GM04503 (cell line): Measurements from ENCODE around the gene PCBP1.
"Not testable (repeated sequence)": the region's sequence is repeated elsewhere in the genome, so short reads cannot be mapped to it uniquely, and the experiment has no call there.

Source experiments
- DNase-seq: peaks from one replicate; pipeline ENCODE4 v3.0.0-alpha.2; 2012; ENCODE audit warnings: low read depth

The PCBP1 gene

GRCh38 chr2:70125498-70125898 lies 38.2 kb downstream of the PCBP1 start:
- no peak for DNase-seq

- DNase-seq: no peak
Observed at GRCh38 chr2:70126413-70126812, 39.1 kb downstream of the PCBP1 start.

GRCh38 chr2:70128005-70128404 lies 40.7 kb downstream of the PCBP1 start:
- DNase-seq: no peak

- not testable (repeated sequence) for DNase-seq
Observed at GRCh38 chr2:70131344-70132143, 44.3 kb downstream of the PCBP1 start.

- no peak for DNase-seq
Observed at GRCh38 chr2:70132244-70133126, 45.2 kb downstream of the PCBP1 start.

GRCh38 chr2:70133127-70133452 lies 45.8 kb downstream of the PCBP1 start:
- no peak for DNase-seq

- no peak for DNase-seq
Observed at GRCh38 chr2:70133491-70134322, 46.4 kb downstream of the PCBP1 start.

GRCh38 chr2:70134323-70134983 lies 47.2 kb downstream of the PCBP1 start:
- DNase-seq: not testable (repeated sequence)
